NB4 (cell line): ENCODE data around the gene PAEP.

Experiments used
- CTCF ChIP-seq: IDR thresholded peaks from one replicate; pipeline ENCODE4 v1.5.1; 2012; ENCODE audit warnings: low read depth, low read length
- MYC ChIP-seq: IDR thresholded peaks from 2 replicates; pipeline ENCODE4 v1.6.1; 2011; ENCODE audit warnings: low read depth, low read length
- POLR2A ChIP-seq: IDR thresholded peaks from 2 replicates; pipeline ENCODE4 v1.6.1; 2011; ENCODE audit warnings: mild to moderate bottlenecking; ENCODE audit not compliant: insufficient read length; ENCODE audit errors: extremely low read depth

GRCh38 chr9:135579889-135580660 is 18.5 kb downstream of the PAEP start:
- TF ChIP-seq CTCF (no peak), POLR2A (no peak), MYC (no peak)
